ENCODE results near the gene RPAIN.

- TF ChIP-seq CTCF (conservative IDR thresholded peaks at IDR 0.05; ENCODE audit: low read depth, low read length) (no peak), EZH2 (IDR thresholded peaks at IDR 0.05; ENCODE audit: borderline replicate concordance, low read depth, low read length, poor library complexity, severe bottlenecking) (no peak)
Observed at GRCh38 chr17:5443728-5444127, 23.7 kb downstream of the RPAIN start.

All from A673 (cell line).